IPS-15b (cell line): ENCODE results near the gene RALGPS2.

Experiments
- H3K27me3 ChIP-seq: one replicate; pipeline ENCODE4 v1.6.1; 2013; ENCODE audit warnings: low read length; ENCODE audit not compliant: control insufficient read depth, insufficient read depth
- H3K36me3 ChIP-seq: one replicate; pipeline ENCODE4 v1.6.1; 2013; ENCODE audit warnings: low read length; ENCODE audit not compliant: control insufficient read depth, insufficient read depth
- H3K4me1 ChIP-seq: one replicate; pipeline ENCODE4 v1.6.1; 2013; ENCODE audit warnings: mild to moderate bottlenecking, low read length; ENCODE audit not compliant: control insufficient read depth, insufficient read depth
- H3K4me3 ChIP-seq: one replicate; pipeline ENCODE4 v1.5.1; 2013; ENCODE audit warnings: low read depth, low read length
- H3K9ac ChIP-seq: one replicate; pipeline ENCODE4 v1.6.1; 2013; ENCODE audit warnings: low read depth, mild to moderate bottlenecking, low read length
- H3K9me3 ChIP-seq: one replicate; pipeline ENCODE4 v1.6.1; 2013; ENCODE audit warnings: mild to moderate bottlenecking, low read length; ENCODE audit not compliant: control insufficient read depth, insufficient read depth

RALGPS2 gene

GRCh38 chr1:178962853-178963711 is 238.0 kb downstream of the RALGPS2 start:
- H3K9ac ChIP-seq = no peak overlapping the region
- no peaks in the 10 kb centered on the region for H3K4me1 ChIP-seq
- no peaks in the 10 kb centered on the region for H3K9me3 ChIP-seq
- H3K27me3 ChIP-seq = no peaks in the 10 kb centered on the region
- no peaks in the 10 kb centered on the region for H3K36me3 ChIP-seq
- no peak overlapping the region for H3K4me3 ChIP-seq

DNA sequence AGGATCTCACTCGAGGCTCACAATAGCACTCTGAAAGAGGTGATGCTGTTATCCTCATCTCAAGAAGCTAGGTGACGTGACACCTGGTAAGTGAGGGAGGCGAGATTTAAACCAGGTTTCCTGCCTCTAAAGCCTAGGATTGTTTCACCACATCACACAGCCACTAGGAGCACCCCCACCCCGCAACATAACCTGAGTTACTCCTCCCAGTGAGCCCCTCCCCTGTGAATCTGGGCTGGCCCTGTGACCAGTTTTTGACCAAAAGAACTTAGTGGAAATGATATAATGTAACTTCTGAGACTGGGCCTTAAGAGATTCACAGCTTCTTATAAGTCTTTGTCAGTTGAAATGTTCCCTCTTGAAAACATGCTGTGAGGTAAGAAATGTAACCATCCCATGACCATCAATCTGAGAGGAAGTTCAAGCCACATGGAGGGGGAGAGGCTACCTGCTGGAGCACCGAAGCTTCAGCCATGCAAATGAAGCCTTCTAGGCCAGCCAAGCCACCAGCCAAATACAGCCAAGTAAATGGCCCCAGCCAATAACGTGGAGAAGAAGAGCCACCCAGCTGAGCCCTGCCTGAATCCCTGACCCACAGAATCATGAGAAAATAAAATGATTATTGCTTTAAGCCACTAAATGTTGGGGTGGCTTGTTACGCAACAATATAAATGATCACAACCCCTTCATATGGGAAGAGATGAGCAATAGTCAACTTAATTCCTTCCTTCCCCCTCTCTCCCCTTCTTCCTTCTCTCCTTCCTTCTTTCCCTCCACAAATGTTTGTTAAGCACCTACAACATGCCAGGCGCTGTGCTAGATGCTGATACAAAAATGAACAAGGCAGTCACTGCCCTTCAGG is 239.7 kb downstream of the RALGPS2 start:
- H3K27me3 ChIP-seq = no peaks in the 10 kb centered on the region
- H3K9ac ChIP-seq = no peak overlapping the region
- H3K4me1 ChIP-seq = no peaks in the 10 kb centered on the region
- H3K36me3 ChIP-seq = no peaks in the 10 kb centered on the region
- H3K4me3 ChIP-seq = no peak overlapping the region
- no peaks in the 10 kb centered on the region for H3K9me3 ChIP-seq

GRCh38 chr1:178966312-178966711 is 241.3 kb downstream of the RALGPS2 start:
- Histone ChIP-seq H3K27me3 (no peaks in the 10 kb centered on the region), H3K36me3 (no peaks in the 10 kb centered on the region), H3K9me3 (no peaks in the 10 kb centered on the region), H3K4me1 (no peaks in the 10 kb centered on the region), H3K4me3 (no peak overlapping the region), H3K9ac (no peak overlapping the region)

DNA sequence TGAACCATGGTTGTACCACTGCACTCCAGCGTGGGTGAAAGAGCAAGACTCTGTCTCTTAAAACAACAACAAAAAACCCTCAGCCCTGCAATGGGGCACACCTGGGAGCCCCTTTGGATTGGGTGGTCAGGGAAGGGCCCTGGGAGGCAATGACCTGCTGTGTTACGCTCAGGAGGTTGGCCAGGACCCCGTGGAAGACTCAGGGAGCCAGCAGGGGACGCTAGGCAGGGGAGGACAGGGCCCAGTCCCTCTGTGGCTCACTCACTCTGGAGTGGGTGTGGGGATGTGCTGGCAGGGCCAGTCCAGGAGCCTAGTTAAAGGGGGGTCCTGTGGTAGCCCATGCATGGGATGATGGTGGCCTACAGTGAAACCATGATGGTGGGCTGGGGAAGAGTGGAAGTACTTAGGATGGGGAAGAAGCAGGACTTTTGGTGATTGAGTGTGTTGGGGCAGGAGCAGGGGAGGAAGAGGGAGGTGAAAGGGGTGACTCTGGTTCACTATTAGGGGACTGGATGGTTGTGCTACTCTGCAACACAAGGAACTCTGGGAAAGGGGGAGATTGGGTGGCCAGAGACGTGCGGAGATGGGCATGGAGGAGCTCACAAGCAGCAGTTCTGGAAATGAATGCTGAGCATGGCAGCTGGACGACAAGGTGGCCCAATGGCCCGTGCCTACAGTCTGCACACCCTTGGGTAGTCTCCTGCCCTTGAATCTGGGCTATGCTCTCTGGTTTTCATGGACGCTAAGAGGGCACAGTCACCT is 244.4 kb downstream of the RALGPS2 start:
- no peaks in the 10 kb centered on the region for H3K9me3 ChIP-seq
- H3K9ac ChIP-seq = no peak overlapping the region
- H3K4me3 ChIP-seq = no peak overlapping the region
- no peaks in the 10 kb centered on the region for H3K4me1 ChIP-seq
- H3K36me3 ChIP-seq = no peaks in the 10 kb centered on the region
- H3K27me3 ChIP-seq = no peaks in the 10 kb centered on the region

DNA sequence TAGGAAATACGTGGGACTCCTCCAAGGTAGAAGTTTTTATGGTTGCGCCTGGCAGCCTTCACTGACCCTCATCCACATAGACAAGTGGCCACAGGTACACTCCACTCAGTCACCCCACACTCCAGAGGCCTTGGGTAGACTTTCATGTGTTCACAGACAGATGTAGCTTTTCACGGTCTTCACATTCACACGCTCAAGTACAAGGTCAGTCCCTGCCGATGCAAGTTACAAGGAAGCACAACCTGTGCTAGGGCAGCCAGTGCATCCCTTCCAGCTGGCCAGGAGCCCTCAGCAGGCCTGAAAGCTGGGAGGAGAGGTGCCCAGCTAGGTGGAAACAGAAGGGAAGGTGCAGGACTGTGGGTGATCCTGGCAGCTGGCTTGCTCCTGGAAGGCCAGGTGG is 245.1 kb downstream of the RALGPS2 start:
- Histone ChIP-seq H3K27me3 (no peaks in the 10 kb centered on the region), H3K36me3 (no peaks in the 10 kb centered on the region), H3K4me1 (no peaks in the 10 kb centered on the region), H3K9me3 (no peaks in the 10 kb centered on the region), H3K9ac (no peak overlapping the region), H3K4me3 (no peak overlapping the region)
